GM21528 (cell line): Measurements from ENCODE around the gene LONP1.

Experiments
- ATAC-seq: cut with Tn5 transposase; IDR thresholded peaks from one replicate; pipeline ENCODE4 v1.9.1; 2021; ENCODE audit warnings: mild to moderate bottlenecking, moderate library complexity; ENCODE audit not compliant: unreplicated experiment, low FRiP score

Gene LONP1

DNA sequence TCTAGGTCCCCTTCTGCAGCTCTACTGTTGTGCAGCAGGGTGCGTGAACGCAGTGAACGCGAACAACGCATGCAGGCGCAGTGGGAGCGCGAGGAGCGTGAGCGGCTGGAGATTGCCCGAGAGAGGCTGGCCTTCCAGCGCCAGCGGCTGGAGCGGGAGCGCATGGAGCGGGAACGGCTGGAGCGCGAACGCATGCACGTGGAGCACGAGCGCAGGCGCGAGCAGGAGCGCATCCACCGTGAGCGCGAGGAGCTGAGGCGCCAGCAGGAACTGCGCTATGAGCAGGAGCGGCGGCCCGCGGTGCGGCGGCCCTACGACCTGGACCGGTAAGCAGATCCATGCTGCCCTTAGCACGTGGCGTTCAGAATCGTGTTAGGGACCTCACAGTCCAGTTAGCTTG, 58.5 kb downstream of the LONP1 start:
- no peak for ATAC-seq

DNA sequence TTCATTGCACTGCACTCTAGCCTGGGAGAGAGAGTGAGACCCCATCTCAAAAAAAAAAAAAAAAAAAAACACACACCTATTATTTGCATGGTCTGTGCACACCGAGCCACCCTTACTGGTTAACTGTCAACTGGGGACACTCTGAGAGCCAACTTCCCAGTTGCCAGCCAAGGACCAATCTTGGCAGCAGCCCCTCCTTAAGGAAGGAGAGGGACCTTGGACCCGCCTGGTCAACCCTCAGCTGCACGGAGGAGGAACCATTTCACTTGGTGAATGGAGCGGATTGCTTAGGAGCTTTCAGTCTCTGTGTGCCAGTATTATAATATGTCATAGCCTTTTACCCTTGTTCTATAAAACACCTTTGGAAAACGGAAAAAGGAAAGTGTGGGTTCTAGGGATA, 64.5 kb downstream of the LONP1 start:
- ATAC-seq, result no peak

DNA sequence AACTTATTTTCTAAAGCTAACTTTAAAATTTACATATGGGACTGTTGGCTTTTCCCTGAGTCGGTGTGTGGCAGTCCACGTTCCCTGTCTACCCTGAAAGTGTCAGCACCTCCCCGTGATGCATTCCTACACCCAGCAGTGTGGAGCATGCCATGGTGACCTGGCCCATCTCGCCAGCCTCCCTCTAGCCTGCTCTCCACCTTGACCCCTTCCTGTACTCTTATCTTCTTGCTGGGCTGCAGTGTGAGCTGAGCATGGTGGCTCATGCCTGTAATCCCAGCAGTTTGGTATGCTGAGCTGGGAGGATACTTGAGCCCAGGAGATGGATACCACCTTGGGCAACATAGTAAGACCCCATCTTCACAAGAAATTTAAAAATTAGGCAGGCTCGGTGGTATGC, 65.0 kb downstream of the LONP1 start:
- ATAC-seq, result no peak

DNA sequence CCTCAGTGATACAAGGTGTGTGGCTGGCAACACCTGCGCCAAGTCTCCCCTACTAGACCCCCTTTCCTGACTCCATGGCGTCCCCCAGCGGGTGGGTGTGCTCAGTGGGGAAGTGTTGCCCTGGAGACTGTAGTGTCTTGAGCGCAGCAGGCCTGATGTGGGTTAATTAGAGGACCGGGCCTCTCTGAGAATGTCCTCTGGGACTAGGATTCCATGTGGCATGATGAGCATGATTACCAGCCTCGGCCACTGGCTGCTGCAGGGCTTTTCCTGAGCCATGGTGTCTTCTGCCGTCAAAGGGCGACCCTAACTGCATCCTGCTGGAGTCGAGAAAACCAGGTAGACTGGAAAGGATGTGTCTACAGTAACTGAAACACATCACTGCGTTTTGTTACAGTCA, 67.7 kb downstream of the LONP1 start:
- ATAC-seq, result no peak

DNA sequence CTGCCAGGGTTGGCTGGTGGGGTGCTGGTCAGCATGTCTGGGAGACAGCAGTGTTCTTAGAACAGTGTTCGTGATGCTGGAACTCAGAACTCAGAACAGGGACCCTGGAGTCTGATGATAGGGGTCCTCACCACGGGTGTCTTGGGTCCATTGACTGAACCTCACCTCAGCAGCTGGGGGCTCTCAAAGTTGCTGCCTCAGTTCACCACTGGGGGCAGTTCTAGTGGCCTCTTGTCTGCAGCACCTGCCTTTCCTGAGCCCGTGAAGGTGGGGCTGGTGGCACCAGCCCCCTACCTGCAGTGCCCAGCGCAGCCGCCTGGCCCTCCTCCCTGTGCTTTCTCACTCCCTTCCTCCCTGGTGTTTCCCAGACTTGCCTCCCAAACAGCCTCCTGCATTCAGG, 68.6 kb downstream of the LONP1 start:
- ATAC-seq, result no peak

DNA sequence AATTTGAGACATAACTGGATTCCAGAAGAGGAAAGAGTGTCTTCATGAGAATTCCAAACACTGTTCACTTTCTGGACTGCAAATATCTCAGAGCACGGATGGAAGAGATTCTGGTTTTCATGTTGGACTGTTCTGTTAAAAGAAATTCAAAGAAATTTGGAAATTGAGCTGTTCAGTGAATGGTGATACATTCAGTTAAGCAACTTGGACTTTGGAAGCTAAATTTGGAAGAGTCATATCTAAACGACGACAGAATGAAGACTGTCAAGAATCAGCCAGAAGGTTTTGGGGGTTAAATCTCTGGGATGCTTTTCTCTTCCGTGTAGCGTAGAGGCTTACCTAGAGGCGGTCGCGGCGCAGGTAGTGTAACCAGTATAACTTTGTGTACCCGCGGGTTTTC, 71.5 kb downstream of the LONP1 start:
- no peak for ATAC-seq

DNA sequence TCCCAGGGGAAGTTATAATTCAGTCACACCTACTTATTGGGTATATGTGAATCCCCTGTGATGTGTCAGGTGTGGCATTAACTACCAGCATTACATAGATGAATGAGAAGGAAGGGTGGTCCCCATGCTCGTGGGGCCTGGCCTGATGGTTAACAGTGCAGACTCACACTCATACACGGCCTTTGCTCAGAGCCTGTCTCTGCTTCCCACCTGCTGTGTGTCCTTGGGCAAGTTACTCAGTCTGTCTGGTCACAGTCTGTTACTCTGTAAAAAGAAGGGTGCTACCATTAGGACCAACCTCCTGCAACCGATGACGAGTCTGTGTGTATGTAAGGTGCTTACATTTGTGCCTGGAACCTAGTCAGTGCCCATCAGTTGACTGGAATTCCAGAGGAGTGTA, 73.2 kb downstream of the LONP1 start:
- no peak for ATAC-seq

DNA sequence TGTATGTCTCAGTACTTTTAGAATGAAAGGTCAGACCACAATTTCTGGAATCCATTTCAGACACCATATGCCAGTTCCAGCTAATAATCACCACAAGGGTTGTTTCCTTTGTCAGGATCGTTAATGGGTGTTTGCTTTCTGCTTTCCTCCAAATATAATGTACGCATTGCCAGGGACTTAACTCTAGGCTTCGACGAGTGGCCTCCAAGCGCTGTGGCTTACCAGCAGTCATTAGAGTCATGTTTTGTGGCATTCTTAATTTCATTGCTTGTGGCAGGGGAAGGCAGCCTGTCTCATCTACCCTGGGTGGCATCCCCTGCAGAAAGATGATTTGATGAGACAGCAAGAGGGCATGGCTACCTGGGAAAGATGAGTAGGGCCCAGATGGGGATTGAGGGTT, 74.5 kb downstream of the LONP1 start:
- no peak for ATAC-seq

DNA sequence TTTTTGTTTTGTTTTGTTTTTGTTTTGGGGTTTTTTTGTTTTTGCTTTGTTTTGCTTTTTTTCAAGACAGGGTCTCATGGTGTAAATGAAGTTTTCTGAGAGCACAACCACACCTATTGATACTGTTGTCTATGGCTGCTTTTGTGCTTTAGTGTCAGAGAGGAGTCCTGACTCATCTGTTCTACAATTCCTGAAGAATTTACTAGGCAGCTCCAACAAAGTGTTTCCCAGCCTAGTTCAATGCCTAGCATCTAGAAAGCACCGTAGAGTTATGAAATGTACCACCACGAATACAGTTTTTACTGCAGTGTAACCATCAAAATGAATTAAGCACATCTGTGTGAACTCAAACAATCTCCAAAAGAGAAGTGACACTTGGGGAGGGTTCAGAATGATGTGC, 75.9 kb downstream of the LONP1 start:
- ATAC-seq, result no peak

DNA sequence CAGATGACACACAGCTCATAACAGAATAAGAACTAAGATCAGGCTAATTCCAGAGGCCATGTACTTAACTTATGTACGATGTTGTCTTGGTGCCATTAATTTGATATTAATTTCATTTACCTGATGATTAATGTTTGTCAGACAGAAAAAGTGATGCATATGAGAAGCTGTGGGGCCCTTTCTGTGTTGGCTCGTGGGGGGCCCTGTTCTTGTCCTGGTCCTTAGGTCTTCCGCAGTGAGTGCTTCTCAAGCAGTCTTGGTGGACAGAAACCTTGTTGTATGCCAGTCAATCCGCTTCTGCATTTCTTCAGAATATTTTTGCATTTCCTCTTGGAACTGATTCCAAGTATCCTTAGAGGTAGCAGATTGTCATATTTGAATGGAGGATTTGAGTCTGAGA, 76.9 kb downstream of the LONP1 start:
- no peak for ATAC-seq

DNA sequence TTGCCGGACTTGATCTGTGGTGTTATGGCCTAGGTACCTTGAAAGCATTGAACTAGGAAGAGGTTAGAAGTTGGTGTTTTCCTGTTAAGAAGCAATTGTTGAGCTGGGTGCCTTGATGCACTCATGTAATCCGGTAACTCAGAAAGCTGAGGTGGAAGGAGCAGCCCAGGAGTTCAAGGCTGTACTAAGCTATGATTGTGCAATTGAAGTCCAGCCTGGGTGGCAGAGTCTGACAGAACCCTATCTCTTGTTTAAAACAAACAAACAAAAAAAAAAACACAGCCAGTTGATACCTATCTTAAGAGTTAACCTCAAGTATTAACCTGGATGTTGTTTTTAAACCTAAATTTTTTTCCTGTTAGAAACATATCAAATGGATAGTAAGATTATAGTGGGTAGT, 77.7 kb downstream of the LONP1 start:
- no peak for ATAC-seq
